GM12875 (cell line): ENCODE data around the gene UBP1.

ENCODE experiments used
- H3K4me3 ChIP-seq: one replicate; pipeline ENCODE4 v1.5.1; 2011; ENCODE audit warnings: low read depth, low read length, control low read depth
- CTCF ChIP-seq: IDR thresholded peaks from 2 replicates; pipeline ENCODE4 v1.5.1; 2011; ENCODE audit warnings: low read depth, mild to moderate bottlenecking, control low read depth, inconsistent platforms, low read length, moderate library complexity, borderline replicate concordance; ENCODE audit not compliant: insufficient read depth

UBP1 gene

DNA sequence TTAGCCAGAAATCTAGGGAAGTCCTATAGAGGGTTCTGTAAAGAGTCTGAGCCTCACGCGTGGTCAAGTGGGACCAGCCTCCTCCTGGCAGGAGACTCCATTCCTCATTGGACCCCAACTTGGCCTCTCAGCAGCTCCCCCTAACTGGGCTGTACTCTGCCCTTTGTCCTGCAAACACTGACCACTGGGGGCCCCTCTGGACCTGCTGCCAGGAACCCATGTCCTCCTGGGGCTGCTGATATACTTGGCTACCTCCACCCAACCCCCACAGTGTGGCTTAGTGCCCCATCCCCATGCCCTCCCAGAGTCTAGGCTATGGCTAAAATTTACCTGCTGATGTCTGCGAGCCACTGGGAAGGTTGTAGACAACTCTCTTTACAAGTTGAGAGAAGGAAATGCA, 62.7 kb downstream of the UBP1 start:
- 0 out of 2 replicates have a peak, but pooled peaks have one; percentile 7 for TF ChIP-seq CTCF
- H3K4me3 ChIP-seq: no peak overlapping the region

- TF ChIP-seq CTCF: no peak
- H3K4me3 ChIP-seq: no peak overlapping the region
Observed at GRCh38 chr3:33373082-33373437, 67.1 kb downstream of the UBP1 start.

DNA sequence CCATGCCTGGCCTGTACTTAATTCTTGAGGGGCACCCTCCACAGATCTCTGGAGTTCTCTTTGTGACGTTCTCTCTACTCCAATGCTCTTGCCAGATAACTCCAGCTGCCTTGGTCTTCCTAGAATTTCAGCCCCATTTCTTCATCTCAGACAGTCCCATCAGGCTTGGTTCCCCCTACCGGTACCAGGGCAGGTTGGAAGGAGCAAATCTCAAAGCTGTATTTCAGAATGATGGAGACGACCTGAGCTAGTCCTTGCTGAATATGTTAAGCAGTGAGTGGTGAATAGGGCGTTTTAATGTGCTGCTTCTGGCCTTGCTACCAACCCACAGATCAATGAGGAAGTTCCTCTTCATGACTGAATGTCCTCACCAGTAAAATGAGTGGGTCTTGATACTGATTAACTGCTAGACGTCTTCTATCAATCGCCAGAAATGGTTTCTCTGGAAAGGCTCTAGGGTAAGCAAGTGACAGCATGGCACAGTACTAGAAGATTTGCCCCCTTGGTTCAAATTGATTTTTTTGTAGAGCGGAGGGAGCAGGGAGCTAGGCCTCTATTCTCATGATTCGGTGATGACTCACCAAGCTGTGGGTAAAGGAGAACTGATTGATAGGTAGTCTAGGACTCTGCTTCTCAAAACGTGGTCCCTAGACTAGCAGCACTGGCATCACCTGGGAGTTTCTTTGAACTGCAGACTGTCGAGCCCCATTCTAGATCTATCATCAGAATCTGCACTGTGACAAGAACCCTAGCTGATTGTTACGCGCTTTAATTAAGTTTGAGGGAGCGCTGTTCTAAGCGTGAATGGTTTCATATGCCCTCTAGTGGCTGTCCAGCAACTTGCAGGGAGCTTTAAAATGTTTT, 67.8 kb downstream of the UBP1 start:
- H3K4me3 ChIP-seq: no peak overlapping the region
- TF ChIP-seq CTCF: peak; percentile 79

GRCh38 chr3:33364531-33365128, 75.6 kb downstream of the UBP1 start:
- no peak overlapping the region for H3K4me3 ChIP-seq
- no peak for TF ChIP-seq CTCF

DNA sequence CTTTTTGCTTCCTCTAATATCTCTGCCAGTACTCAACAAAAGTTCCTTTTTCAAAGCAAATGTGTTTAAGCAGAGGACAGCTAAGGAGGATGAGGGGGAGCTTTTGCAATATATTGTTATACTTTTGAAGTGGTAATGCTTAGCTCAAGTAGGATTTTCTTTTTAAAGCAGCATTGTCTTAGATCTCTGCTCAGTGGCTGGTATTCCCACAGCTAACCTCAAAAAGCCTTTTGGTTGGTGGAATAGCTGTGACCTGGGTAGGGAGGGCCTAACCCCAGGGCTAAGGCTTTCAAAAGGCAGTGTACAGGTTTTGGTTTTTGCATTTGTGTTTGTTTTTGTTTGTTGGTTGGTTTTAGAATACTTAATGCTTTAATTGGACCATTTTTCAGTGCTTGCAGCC, 76.1 kb downstream of the UBP1 start:
- TF ChIP-seq CTCF: no peak
- H3K4me3 ChIP-seq: no peak overlapping the region

DNA sequence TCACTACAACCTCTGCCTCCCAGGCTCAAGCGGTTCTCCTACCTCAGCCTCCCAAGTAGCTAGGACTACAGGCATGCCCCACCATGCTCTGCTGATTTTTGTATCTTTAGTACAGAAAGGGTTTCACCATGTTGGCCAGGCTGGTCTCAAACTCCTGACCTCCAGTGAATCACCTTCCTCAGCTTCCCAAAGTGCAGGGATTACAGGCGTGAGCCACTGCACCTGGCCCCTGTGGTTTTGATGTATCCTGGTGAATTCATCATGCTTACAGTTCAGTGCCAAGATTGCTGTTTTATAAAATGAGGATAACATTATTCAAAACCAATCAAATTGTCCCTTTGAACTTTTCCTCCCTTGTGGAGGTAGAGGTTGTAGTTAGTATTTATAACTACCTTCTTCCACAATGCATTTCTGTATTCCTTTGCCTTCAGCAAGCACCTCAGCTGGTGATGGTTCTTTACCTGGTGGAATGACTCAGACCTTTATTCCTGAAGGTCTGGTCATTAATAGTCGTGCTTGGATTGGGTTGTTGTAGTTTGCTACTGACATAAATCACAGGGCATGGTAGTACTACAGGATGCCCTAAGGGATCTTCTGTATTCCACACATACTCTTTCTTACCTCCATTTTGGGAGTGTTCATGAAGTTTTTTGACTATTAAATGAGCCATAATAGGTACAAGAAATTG, 76.9 kb downstream of the UBP1 start:
- TF ChIP-seq CTCF: no peak
- no peak overlapping the region for H3K4me3 ChIP-seq
